Adipocyte (in vitro differentiated cells): Measurements from ENCODE around the gene CEP76.

Experiments used
- DNase-seq: peaks from one replicate; pipeline ENCODE4 v3.0.0-alpha.2; 2015; ENCODE audit warnings: low read depth
- H3K27me3 ChIP-seq: replicated peaks from 2 replicates; pipeline ENCODE4 v1.7.0; 2013; ENCODE audit warnings: mild to moderate bottlenecking, low read length, moderate library complexity; ENCODE audit not compliant: control insufficient read depth, insufficient read depth
- H3K36me3 ChIP-seq: 2 replicates; pipeline ENCODE4 v1.7.0; 2013; ENCODE audit warnings: low read length, mild to moderate bottlenecking, moderate library complexity; ENCODE audit not compliant: control insufficient read depth, insufficient read depth, severe bottlenecking
- H3K4me1 ChIP-seq: 2 replicates; pipeline ENCODE4 v1.7.0; 2013; ENCODE audit warnings: mild to moderate bottlenecking, low read length, moderate library complexity; ENCODE audit not compliant: control insufficient read depth, insufficient read depth
- H3K4me3 ChIP-seq: 2 replicates; pipeline ENCODE4 v1.7.0; 2013; ENCODE audit warnings: mild to moderate bottlenecking, low read length, moderate library complexity
- H3K9ac ChIP-seq: 2 replicates; pipeline ENCODE4 v1.7.0; 2013; ENCODE audit warnings: mild to moderate bottlenecking, low read length, moderate library complexity
- H3K9me3 ChIP-seq: 2 replicates; pipeline ENCODE4 v1.7.0; 2013; ENCODE audit warnings: mild to moderate bottlenecking, low read length, moderate library complexity; ENCODE audit not compliant: control insufficient read depth

CEP76 gene, protein sequence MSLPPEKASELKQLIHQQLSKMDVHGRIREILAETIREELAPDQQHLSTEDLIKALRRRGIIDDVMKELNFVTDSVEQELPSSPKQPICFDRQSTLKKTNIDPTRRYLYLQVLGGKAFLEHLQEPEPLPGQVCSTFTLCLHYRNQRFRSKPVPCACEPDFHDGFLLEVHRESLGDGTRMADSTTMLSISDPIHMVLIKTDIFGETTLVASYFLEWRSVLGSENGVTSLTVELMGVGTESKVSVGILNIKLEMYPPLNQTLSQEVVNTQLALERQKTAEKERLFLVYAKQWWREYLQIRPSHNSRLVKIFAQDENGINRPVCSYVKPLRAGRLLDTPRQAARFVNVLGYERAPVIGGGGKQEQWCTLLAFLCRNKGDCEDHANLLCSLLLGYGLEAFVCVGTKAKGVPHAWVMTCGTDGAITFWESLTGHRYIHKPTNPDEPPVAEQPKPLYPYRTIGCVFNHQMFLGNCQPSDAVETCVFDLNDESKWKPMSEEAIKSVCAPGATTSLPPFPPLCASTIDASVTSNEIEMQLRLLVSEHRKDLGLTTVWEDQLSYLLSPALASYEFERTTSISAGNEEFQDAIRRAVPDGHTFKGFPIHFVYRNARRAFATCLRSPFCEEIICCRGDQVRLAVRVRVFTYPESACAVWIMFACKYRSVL

DNA sequence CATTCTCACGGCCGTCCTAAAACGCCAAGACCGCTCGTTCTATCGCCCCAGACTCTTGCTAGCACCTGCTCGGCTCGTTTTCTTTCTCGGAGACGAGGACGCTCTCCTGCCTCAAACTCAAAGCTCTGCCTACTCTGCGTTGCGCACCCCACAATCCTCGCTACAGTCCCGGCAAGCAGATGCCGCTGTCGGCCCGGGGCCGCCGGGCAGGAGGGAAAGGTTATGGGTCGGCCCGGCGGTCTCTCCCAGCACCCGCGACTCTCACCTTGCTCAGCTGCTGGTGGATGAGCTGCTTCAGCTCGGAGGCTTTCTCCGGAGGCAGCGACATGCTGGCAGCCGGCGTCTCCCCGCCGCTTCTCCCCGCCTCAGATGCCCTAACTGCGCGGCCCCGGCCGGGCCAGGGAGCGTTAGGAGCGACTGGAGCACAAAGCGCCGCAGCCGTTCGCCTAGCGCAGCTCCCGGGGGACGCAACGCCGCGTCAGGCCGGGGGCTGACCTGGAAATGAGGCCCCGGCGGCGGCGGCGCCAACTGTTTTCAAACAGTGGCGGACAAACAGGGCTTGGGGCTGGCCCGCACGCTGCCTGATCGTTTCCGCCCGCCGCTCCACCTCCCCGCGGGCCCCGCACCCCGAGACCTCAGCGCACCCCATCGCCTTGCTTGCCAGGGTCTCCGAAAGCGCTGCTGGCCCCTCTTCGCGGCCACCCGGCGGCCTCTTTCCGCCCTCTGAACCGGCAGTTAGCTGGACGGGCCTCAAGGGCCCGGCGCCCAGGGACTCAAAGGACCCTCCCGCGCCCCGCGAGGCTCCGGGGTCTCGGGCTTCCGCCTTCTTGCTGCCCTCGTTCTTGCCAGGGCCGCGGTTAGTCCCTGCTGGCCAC is at the start of gene CEP76, which contains the start of gene PSMG2:
CEP76 (minus strand) TSS at position 503 of the 875 bp plus-strand sequence; CDS start at position 328, 175 bp downstream.
PSMG2 (plus strand) TSS at position 822 of the 875 bp plus-strand sequence. CDS start 66 bp downstream, outside the sequence.
- Histone ChIP-seq H3K9me3 (no peaks in the 10 kb centered on the region), H3K4me3 (peak within 1 kb of the TSS; percentile 100), H3K9ac (peak within 1 kb of the TSS; percentile 100), H3K4me1 (peaks cover 32% of the 10 kb centered on the region), H3K27me3 (no peaks in the 10 kb centered on the region), H3K36me3 (peaks cover 14% of the 10 kb centered on the region)
- peak; percentile 97 for DNase-seq

DNA sequence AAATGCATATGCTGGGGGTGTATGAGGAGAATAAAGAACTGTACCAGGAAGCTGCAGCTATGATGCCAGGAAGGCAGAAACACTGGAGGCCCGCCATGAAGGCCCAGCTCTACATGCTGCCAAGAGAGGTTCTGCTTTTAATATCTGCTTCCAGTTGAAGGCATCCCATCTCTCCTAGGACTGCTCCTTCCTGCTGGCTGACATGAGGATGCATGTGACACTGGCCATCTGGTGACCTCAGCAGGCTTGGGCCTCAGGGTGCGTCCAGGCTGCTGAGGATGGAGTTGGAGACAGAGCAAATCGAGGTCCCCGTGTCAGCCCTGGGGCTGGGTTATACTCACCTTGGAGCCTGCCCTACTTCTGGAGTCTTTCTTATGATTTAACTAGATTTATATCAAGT is 49.4 kb upstream of the CEP76 start:
- Histone ChIP-seq H3K36me3 (no peaks in the 10 kb centered on the region), H3K4me1 (peaks cover 17% of the 10 kb centered on the region), H3K9ac (no peak overlapping the region), H3K4me3 (no peak overlapping the region), H3K9me3 (no peaks in the 10 kb centered on the region), H3K27me3 (no peaks in the 10 kb centered on the region)
- DNase-seq, result no peak

- DNase-seq, result no peak
- H3K36me3 ChIP-seq, result no peaks in the 10 kb centered on the region
- H3K9ac ChIP-seq, result no peak overlapping the region
- H3K4me1 ChIP-seq, result peaks cover 17% of the 10 kb centered on the region
- H3K9me3 ChIP-seq, result no peaks in the 10 kb centered on the region
- no peak overlapping the region for H3K4me3 ChIP-seq
- H3K27me3 ChIP-seq, result no peaks in the 10 kb centered on the region
Observed at GRCh38 chr18:12751503-12751884, 49.0 kb upstream of the CEP76 start.

DNA sequence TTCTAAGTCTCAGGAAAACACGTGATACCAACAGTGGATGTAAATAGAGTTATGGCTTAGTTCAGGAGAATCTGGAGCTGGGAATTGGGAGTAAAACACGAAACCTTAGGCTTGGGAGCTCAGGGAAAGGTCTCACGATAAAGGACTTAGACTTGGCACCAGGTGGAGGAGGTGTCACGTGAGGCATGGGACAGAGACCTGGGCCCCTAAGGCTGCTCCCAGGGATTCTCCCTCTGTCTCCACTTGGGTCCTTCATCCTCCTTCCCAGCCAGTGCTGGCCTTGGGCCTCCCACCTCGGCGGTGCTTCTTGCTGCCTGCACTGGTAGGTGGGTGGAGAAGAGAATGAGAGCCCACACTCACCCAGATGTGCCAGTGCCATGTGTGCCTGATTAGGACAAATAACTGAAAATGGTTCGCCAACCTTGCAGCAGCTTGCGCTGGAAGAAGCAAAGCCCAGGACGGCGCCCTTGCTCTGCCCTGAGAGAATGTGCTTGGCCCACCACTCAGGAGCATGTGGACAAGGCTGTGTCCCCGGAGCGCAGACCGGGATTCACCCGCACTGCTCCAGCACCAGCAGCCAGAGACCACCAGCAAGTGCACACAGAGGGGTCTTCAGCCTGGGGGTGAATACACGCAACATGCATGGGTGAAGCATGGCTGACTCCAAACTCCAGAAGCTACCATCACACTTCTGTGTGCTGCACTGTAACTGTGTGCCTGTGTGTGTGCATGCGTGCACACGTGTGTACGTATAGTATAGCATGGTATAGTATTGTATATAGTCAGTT is 48.4 kb upstream of the CEP76 start:
- no peak for DNase-seq

DNA sequence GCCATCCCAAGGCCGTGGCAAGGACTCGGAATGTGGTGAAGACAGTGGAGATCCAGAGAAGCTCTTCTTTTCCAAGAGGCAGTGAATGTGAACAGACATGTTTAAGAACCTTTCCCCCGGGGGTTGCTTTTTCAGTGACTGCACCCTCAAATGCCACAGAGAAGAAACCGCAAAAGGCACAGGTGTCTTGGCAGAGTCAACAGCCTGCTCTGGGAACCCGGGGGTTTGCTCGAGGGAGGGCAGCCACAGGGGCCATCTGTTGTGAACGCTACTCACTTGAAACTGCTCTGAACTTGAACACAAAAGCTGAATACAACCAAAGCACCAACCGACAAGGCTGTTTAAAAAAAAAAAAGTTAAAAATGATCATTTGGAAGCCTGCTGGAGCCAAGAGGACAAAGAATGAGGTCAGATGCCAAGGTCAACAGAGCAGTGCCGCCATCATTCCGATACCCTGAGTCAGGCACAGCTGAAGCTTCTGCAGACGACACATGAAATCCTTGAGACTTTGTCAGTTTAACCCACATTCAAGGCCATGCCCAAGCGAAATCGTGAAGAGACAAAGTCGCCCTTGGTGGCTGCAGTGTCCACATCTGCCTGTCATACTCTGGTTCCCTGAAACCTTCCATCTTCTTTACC is 47.7 kb upstream of the CEP76 start:
- Histone ChIP-seq H3K4me1 (peaks cover 17% of the 10 kb centered on the region), H3K27me3 (no peaks in the 10 kb centered on the region), H3K9me3 (no peaks in the 10 kb centered on the region), H3K36me3 (no peaks in the 10 kb centered on the region), H3K9ac (no peak overlapping the region), H3K4me3 (no peak overlapping the region)
- DNase-seq, result no peak

More for the DNA sequence above, 48.4 kb upstream of the CEP76 start:
- Histone ChIP-seq H3K4me1 (peaks cover 17% of the 10 kb centered on the region), H3K36me3 (no peaks in the 10 kb centered on the region), H3K9ac (no peak overlapping the region), H3K27me3 (no peaks in the 10 kb centered on the region), H3K4me3 (no peak overlapping the region), H3K9me3 (no peaks in the 10 kb centered on the region)

GRCh38 chr18:12749121-12749520 is 46.6 kb upstream of the CEP76 start:
- peaks cover 17% of the 10 kb centered on the region for H3K4me1 ChIP-seq
- H3K4me3 ChIP-seq, result no peak overlapping the region
- H3K9me3 ChIP-seq, result no peaks in the 10 kb centered on the region
- H3K36me3 ChIP-seq, result no peaks in the 10 kb centered on the region
- H3K9ac ChIP-seq, result no peak overlapping the region
- no peak for DNase-seq
- no peaks in the 10 kb centered on the region for H3K27me3 ChIP-seq

GRCh38 chr18:12748671-12749070 is 46.1 kb upstream of the CEP76 start:
- Histone ChIP-seq H3K4me1 (peaks cover 17% of the 10 kb centered on the region), H3K36me3 (no peaks in the 10 kb centered on the region), H3K27me3 (no peaks in the 10 kb centered on the region), H3K9ac (no peak overlapping the region), H3K9me3 (no peaks in the 10 kb centered on the region), H3K4me3 (no peak overlapping the region)
- peak; percentile 62 for DNase-seq

DNA sequence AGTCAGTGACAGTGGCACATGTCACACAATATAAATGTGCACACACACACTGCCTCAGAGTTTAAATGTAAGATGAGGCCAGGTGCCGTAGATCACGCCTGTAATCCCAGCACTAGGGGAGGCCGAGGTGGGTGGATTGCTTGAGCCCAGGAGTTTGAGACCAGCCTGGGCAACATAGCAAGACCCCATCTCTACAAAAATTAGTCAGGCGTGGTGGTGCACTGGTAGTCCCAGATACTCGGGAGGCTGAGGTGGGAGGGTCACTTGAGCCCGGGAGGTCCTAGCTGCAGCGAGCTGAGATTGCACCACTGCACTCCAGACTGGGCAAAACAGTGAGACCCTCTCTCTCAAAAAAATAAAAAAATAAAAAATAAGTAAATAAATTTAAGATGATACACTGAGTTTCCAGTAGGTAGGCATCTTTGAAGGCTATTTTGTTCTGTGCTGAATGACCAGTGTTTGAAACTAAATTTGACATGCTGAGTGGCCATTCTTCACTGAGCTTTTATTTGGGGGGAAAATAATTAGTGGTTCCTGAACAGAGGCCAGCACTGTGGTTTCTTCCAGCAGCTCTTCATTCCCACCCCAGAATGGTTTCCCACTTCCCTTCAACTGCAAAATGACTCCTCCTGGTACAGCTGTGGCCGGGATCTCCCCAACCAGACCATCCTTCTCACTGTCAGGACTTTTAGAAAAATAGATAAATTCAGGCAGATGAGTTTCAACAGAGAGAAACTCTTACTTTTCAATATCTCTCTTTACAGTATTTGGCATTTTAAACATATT is 45.2 kb upstream of the CEP76 start:
- Histone ChIP-seq H3K4me3 (no peak overlapping the region), H3K4me1 (peaks cover 18% of the 10 kb centered on the region), H3K9ac (no peak overlapping the region), H3K36me3 (no peaks in the 10 kb centered on the region), H3K9me3 (no peaks in the 10 kb centered on the region), H3K27me3 (no peaks in the 10 kb centered on the region)
- no peak for DNase-seq

DNA sequence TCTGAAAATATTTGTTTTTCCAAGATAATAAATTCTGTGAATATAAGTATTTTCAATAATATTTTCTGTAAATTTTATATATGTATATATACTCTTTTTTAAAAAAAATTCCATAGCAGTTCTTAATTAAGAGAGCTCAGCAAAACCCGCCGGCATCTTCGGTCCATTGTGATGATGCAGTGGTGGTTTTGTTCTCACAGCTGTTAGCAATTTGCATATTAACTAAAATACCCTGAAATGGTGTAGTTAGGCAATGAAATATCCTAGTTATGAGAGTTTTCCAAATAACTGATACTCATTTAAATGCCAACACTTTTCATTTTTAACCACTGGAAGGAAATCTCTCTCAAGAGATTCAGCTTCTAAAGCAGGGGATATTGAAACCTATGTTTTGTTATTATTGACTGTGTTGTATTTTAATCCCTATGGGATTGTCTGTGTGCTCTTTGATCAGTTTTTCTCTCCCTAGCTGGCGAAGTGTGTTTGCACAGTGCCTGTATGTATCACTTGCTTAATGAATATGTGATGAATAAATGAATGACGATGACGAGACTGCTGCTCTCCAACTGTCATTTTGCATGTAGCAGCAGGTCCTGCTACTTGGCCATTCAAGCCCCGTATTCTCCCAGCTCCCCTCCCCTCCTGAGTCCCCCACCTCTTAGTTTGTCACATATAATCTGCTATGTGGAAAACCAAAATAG is 42.7 kb upstream of the CEP76 start:
- Histone ChIP-seq H3K27me3 (no peaks in the 10 kb centered on the region), H3K9me3 (no peaks in the 10 kb centered on the region), H3K4me1 (peaks cover 24% of the 10 kb centered on the region), H3K4me3 (no peak overlapping the region), H3K36me3 (no peaks in the 10 kb centered on the region), H3K9ac (no peak overlapping the region)
- DNase-seq, result peak; percentile 26
